ENCODE measurements around the gene COX11.

The COX11 gene

DNA sequence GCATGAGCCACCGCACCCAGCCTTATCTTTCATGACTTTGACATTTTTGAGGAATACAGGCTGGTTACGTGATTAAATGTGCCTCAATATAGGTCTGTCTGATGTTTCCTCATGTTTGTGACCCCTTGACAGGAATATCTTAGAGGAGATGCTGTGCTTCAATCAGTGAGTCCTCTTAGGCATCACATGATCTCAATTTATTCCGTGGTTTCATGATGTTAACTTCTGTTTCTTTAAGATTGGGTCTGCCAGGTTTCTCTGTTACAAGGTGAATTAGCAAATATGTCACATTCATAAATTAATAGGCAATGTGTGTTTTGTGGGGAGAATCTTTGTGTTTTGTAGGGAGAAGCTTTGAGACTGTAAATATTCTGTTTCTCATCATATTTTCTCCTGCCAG is 3.4 kb upstream of the COX11 start:
- H3K14ac ChIP-seq (ENCODE audit: low read length) = no peak overlapping the region
- H3K4ac ChIP-seq (ENCODE audit: low read depth, low read length) = no peak overlapping the region
- no peak overlapping the region for H3K27ac ChIP-seq (ENCODE audit: low read depth, low read length)
- no peak overlapping the region for H3K4me3 ChIP-seq (ENCODE audit: low read depth, low read length)
- peaks cover 0 to 4% of the 10 kb centered on the region in 2 experiments for H3K4me1 ChIP-seq (ENCODE audit: control insufficient read depth in 1 of 2, insufficient read depth in 2 of 2, low read length in 2 of 2)
- no peak for DNase-seq
- H3K79me1 ChIP-seq (ENCODE audit: low read length) = peaks cover 8% of the 10 kb centered on the region
- H4K12ac ChIP-seq (ENCODE audit: low read depth, low read length) = no peak overlapping the region
- no peak overlapping the region for H3K23ac ChIP-seq (ENCODE audit: low read length)
- H2BK5ac ChIP-seq (ENCODE audit: low read depth, low read length, poor library complexity) = no peak overlapping the region
- no peak overlapping the region for H2AFZ ChIP-seq (ENCODE audit: insufficient read depth, low read length, poor library complexity)
- H2BK120ac ChIP-seq (ENCODE audit: insufficient read depth, low read length, poor library complexity) = no peak overlapping the region
- no peak overlapping the region for H3K4me2 ChIP-seq (ENCODE audit: low read length)
- H3K18ac ChIP-seq (ENCODE audit: low read length) = no peak overlapping the region
- no peaks in the 10 kb centered on the region for H3K36me3 ChIP-seq (ENCODE audit: control insufficient read depth in 1 of 2, insufficient read depth in 2 of 2, low read length in 2 of 2)
- H3K27me3 ChIP-seq (ENCODE audit: insufficient read depth, low read length) = no peaks in the 10 kb centered on the region
- H2BK12ac ChIP-seq (ENCODE audit: low read length) = no peak overlapping the region
- H2AK5ac ChIP-seq (ENCODE audit: low read length) = no peak overlapping the region
- H3K9me3 ChIP-seq (ENCODE audit: insufficient read depth, low read depth, low read length) = no peaks in the 10 kb centered on the region
- no peak overlapping the region for H3K9ac ChIP-seq (ENCODE audit: low read length)
- no peak overlapping the region for H4K91ac ChIP-seq (ENCODE audit: low read depth, low read length)
- peaks cover 8% of the 10 kb centered on the region for H3K79me2 ChIP-seq (ENCODE audit: control insufficient read depth, insufficient read depth, low read length, poor library complexity)
- WGBS (ENCODE audit: extremely low coverage, insufficient coverage, insufficient read length) = no CpG with 5 or more reads among the region's 3 CpGs
- no peak overlapping the region for H4K8ac ChIP-seq (ENCODE audit: low read depth, low read length)

DNA sequence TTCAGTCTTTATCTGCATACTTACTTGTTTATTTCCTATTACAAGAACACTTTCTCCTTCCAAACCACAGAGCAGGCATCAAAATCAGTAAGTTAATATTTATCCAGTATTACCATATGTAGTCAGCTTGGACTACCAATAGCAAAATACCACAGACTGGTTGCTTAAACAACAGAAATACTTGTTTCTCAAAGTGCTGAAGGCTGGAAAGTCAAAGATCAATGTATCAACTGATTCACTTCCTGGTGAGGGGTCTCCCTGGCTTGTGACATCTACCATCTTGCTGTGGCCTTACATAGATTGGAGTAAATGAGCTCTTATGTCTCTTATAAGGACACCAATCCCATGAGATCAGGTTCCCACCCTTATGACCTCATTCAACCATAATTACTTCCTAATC is 2.7 kb upstream of the COX11 start:
- Histone ChIP-seq H3K4me2 (ENCODE audit: low read length) (no peak overlapping the region), H3K36me3 (ENCODE audit: control insufficient read depth in 1 of 2, insufficient read depth in 2 of 2, low read length in 2 of 2) (no peaks in the 10 kb centered on the region), H2BK12ac (ENCODE audit: low read length) (no peak overlapping the region), H3K23ac (ENCODE audit: low read length) (no peak overlapping the region), H3K4me1 (ENCODE audit: control insufficient read depth in 1 of 2, insufficient read depth in 2 of 2, low read length in 2 of 2) (peaks cover 0 to 4% of the 10 kb centered on the region in 2 experiments), H3K18ac (ENCODE audit: low read length) (no peak overlapping the region), H2AK5ac (ENCODE audit: low read length) (no peak overlapping the region), H3K4me3 (ENCODE audit: low read depth, low read length) (no peak overlapping the region), H2BK5ac (ENCODE audit: low read depth, low read length, poor library complexity) (no peak overlapping the region), H4K8ac (ENCODE audit: low read depth, low read length) (no peak overlapping the region), H3K9me3 (ENCODE audit: insufficient read depth, low read depth, low read length) (no peaks in the 10 kb centered on the region), H3K4ac (ENCODE audit: low read depth, low read length) (no peak overlapping the region), H3K79me2 (ENCODE audit: control insufficient read depth, insufficient read depth, low read length, poor library complexity) (peaks cover 8% of the 10 kb centered on the region), H3K79me1 (ENCODE audit: low read length) (peaks cover 8% of the 10 kb centered on the region), H3K27ac (ENCODE audit: low read depth, low read length) (no peak overlapping the region), H2BK120ac (ENCODE audit: insufficient read depth, low read length, poor library complexity) (no peak overlapping the region), H4K91ac (ENCODE audit: low read depth, low read length) (no peak overlapping the region), H2AFZ (ENCODE audit: insufficient read depth, low read length, poor library complexity) (no peak overlapping the region), H3K14ac (ENCODE audit: low read length) (no peak overlapping the region), H4K12ac (ENCODE audit: low read depth, low read length) (no peak overlapping the region), H3K27me3 (ENCODE audit: insufficient read depth, low read length) (no peaks in the 10 kb centered on the region), H3K9ac (ENCODE audit: low read length) (no peak overlapping the region)
- DNase-seq = no peak

DNA sequence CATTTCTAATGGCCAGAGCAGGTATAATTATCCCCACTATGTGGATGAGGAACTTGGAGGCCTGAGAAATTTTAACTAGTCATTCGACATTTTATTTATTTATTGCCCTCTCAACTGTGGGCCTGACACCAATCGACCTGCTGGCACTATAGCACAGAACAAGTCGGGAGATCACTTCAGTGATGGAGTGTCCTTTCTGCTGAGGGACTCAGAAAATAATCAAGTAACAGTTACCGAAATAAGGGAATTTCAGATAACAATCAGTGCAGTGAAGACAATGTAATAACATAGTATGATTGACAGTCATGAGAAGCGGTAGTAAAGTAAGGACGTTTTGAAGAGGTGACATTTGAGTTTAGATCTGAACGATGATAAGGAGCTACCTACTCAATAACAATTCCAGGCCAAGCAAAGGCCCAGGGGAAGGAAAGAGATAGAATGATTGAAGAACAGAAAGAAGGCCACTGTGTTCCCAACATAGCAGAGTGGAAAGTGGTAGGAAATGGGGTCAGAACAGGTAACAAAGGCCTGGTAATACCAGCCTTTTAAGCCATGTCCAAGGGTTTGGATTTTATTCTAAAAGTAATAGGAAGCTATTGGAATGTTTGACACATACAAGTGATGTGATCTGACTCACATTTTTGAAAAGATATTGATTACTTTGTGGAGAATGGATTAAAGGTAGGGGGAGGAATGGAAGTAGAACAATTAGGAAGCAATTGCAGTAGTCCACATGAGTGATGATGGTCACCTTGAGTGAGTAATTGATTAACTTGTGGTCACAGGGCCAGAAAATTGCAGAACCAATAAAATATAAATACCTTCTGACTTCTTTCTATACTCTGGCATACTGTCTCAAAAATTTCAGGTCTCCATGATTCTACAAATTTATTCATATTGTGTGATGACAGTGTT is 1.5 kb upstream of the COX11 start:
- peak overlapping the region; percentile 67 for H3K4me2 ChIP-seq (ENCODE audit: low read length)
- H4K8ac ChIP-seq (ENCODE audit: low read depth, low read length) = no peak overlapping the region
- H4K12ac ChIP-seq (ENCODE audit: low read depth, low read length) = no peak overlapping the region
- H3K4ac ChIP-seq (ENCODE audit: low read depth, low read length) = peak overlapping the region; percentile 9
- peaks cover 8% of the 10 kb centered on the region for H3K79me1 ChIP-seq (ENCODE audit: low read length)
- H3K4me1 ChIP-seq (ENCODE audit: control insufficient read depth in 1 of 2, insufficient read depth in 2 of 2, low read length in 2 of 2) = peaks cover 0 to 4% of the 10 kb centered on the region in 2 experiments
- H3K18ac ChIP-seq (ENCODE audit: low read length) = no peak overlapping the region
- no peak overlapping the region for H2AFZ ChIP-seq (ENCODE audit: insufficient read depth, low read length, poor library complexity)
- no peak overlapping the region for H3K23ac ChIP-seq (ENCODE audit: low read length)
- H3K9me3 ChIP-seq (ENCODE audit: insufficient read depth, low read depth, low read length) = no peaks in the 10 kb centered on the region
- H3K36me3 ChIP-seq (ENCODE audit: control insufficient read depth in 1 of 2, insufficient read depth in 2 of 2, low read length in 2 of 2) = peaks cover 0 to 4% of the 10 kb centered on the region in 2 experiments
- no peaks in the 10 kb centered on the region for H3K27me3 ChIP-seq (ENCODE audit: insufficient read depth, low read length)
- H3K4me3 ChIP-seq (ENCODE audit: low read depth, low read length) = no peak overlapping the region
- no peak overlapping the region for H3K14ac ChIP-seq (ENCODE audit: low read length)
- DNase-seq = no peak
- no peak overlapping the region for H3K9ac ChIP-seq (ENCODE audit: low read length)
- no peak overlapping the region for H2BK5ac ChIP-seq (ENCODE audit: low read depth, low read length, poor library complexity)
- H4K91ac ChIP-seq (ENCODE audit: low read depth, low read length) = no peak overlapping the region
- H3K27ac ChIP-seq (ENCODE audit: low read depth, low read length) = no peak overlapping the region
- H2BK120ac ChIP-seq (ENCODE audit: insufficient read depth, low read length, poor library complexity) = no peak overlapping the region
- H2BK12ac ChIP-seq (ENCODE audit: low read length) = no peak overlapping the region
- H3K79me2 ChIP-seq (ENCODE audit: control insufficient read depth, insufficient read depth, low read length, poor library complexity) = peaks cover 8% of the 10 kb centered on the region
- no CpG with 5 or more reads among the region's 7 CpGs for WGBS (ENCODE audit: extremely low coverage, insufficient coverage, insufficient read length)
- H2AK5ac ChIP-seq (ENCODE audit: low read length) = no peak overlapping the region

DNA sequence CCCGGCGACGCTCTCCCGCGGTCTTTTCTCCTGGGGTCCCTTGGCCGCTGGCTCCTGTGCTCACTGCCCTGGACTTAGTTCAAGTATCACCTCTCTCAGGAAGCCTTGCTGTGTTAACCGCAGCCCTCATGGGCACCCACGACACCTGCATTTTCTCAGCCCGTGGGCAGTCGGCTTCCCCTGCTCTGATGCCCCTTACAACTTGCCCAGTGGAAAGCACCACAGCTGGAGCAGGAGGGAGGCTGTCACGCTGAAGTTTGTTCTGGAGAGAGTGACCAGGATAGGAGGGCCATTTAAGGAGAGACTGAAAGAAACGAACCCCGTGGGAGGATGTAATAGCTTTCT is 506 bp upstream of the COX11 start:
- no peak overlapping the region for H3K4ac ChIP-seq (ENCODE audit: low read depth, low read length)
- H2BK120ac ChIP-seq (ENCODE audit: insufficient read depth, low read length, poor library complexity) = peak overlapping the region; percentile 52
- no peak overlapping the region for H2AK5ac ChIP-seq (ENCODE audit: low read length)
- H3K4me3 ChIP-seq (ENCODE audit: low read depth, low read length) = peak overlapping the region; percentile 93
- peak overlapping the region; percentile 15 for H2BK12ac ChIP-seq (ENCODE audit: low read length)
- H3K9me3 ChIP-seq (ENCODE audit: insufficient read depth, low read depth, low read length) = no peaks in the 10 kb centered on the region
- H3K79me2 ChIP-seq (ENCODE audit: control insufficient read depth, insufficient read depth, low read length, poor library complexity) = peaks cover 8% of the 10 kb centered on the region
- no peak for DNase-seq
- peak overlapping the region; percentile 80 for H3K18ac ChIP-seq (ENCODE audit: low read length)
- H3K4me1 ChIP-seq (ENCODE audit: control insufficient read depth in 1 of 2, insufficient read depth in 2 of 2, low read length in 2 of 2) = peaks cover 0 to 4% of the 10 kb centered on the region in 2 experiments
- H4K12ac ChIP-seq (ENCODE audit: low read depth, low read length) = peak overlapping the region; percentile 60
- H4K8ac ChIP-seq (ENCODE audit: low read depth, low read length) = peak overlapping the region; percentile 86
- H3K23ac ChIP-seq (ENCODE audit: low read length) = no peak overlapping the region
- peaks cover 8% of the 10 kb centered on the region for H3K79me1 ChIP-seq (ENCODE audit: low read length)
- peak overlapping the region; percentile 21 for H3K27ac ChIP-seq (ENCODE audit: low read depth, low read length)
- WGBS (ENCODE audit: extremely low coverage, insufficient coverage, insufficient read length) = no CpG with 5 or more reads among the region's 13 CpGs
- H3K4me2 ChIP-seq (ENCODE audit: low read length) = peak overlapping the region; percentile 67
- H4K91ac ChIP-seq (ENCODE audit: low read depth, low read length) = peak overlapping the region; percentile 77
- H3K14ac ChIP-seq (ENCODE audit: low read length) = peak overlapping the region; percentile 63
- H3K36me3 ChIP-seq (ENCODE audit: control insufficient read depth in 1 of 2, insufficient read depth in 2 of 2, low read length in 2 of 2) = peaks cover 0 to 4% of the 10 kb centered on the region in 2 experiments
- H3K9ac ChIP-seq (ENCODE audit: low read length) = peak overlapping the region; percentile 96
- no peaks in the 10 kb centered on the region for H3K27me3 ChIP-seq (ENCODE audit: insufficient read depth, low read length)
- H2AFZ ChIP-seq (ENCODE audit: insufficient read depth, low read length, poor library complexity) = peak overlapping the region; percentile 89
- H2BK5ac ChIP-seq (ENCODE audit: low read depth, low read length, poor library complexity) = peak overlapping the region; percentile 52
